NCI-H446 treated with DMSO at 0.1 percent for 48 hours (cell line): ENCODE results near the gene CNIH3.

Experiments used
- DNase-seq: peaks from one replicate; lab custom pipeline; 2025; lab: John Stamatoyannopoulos, UW

Gene CNIH3

DNA sequence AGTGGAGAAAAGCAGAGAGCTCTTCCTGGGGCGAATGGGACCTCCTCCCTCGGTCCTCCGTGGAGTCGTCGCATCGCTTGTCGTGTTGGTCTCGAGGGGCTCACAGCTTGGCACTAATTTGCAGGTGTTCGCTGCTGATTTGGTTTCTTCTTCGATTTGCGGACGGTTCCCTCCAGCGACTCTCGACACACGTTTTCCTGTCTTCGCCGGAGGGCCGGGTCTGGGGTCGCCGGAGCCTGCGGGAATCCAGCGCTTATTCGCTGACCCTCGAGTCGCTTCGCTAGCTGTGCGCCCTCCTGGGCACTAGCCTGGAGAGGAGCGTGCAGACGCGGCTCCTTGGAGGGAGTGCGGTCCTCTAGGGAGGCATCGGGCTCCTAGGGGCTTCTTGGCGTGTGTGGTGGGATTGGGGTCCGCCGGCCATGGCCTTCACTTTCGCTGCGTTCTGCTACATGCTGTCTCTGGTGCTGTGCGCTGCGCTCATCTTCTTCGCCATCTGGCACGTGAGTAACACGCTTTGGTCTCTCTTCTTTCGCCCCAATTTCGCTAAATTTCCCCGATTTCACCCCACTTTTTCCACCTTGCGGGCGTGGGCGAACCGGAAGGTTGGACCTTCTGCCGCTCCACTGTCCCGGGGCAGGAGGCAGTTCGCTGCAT is 766 bp downstream of the CNIH3 start:
- DNase-seq: no peak

DNA sequence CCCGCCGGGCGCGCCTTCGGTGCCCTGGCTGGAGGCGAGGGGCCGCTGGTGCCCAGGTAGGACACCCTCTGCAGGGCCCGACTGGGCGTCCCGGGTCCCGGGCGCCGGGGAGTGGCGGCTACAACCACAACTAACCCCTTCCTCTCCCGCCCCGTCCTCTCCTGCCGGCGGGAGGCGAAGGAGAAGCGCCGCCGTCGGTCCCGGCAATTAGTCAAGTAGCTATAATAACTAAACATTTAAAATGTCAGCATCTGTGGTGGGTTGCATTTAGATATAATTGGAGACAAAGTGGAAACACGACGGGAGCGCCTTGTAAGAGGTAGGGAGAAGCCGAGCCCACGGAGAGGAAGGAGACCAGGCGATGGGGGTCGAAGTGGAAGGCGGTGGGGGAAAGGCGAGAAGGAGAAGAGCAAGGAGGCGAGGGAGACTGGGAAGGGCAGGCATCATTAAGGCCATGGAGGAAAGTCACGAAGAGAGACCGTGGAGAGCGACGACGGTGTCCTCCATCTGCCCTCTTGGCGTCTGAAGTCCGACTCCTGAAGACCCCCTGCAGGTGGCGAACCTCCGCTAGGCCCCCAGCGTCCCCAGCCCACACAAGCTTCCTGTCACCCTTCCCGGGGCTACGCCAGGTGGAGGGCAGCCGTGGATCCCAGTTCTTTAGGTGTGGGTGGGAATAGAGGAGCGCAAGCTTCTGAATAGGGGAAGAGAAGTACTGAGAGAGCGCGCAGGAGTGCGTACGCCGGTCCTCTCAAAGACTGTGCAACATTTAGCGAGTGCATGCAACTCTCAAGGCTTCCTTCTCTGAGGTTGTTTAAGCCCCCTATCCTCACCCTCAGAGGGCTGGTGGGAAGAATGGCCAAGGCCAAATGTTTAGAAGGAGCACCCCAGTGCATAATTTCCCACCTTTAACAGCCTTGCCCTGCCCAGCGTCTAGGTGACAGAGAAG is 1.6 kb downstream of the CNIH3 start:
- no peak for DNase-seq

DNA sequence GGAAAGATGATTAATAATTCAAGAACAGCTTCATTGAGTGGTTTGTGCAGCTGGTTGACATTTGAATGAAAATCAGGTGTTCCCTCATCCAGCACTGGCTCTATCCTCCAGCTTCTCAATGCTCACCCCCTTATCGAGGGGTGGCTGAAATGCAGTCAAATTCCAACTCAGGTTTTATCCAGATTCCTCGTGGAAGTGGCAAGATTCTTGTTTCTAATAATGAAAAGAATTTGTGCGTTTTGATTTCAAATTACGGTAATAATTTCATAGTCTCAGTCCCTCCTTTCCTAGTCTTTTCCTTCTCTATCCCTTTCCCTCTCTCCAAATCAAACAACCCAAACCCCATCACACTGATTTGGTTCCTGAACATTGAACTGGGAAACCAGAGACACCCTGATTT is 3.1 kb downstream of the CNIH3 start:
- no peak for DNase-seq

DNA sequence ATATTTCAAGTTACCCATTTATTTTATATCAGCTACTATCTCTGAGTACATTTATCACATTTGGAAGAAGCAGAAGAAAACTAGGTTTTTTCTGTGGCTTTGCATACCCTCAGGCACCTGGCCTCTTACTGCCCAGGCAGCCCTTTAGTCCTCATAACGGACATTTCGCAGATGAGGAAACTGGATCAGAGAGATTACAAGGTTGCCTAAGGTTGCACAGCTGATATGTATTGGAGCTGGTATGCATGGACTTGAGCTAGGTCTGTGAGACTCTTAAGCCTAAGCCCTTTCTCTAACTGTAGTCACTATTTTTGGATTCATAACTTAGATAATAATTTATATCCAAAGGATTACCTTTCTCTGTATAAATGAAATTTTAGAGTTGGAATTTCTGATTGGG is 4.0 kb downstream of the CNIH3 start:
- no peak for DNase-seq

DNA sequence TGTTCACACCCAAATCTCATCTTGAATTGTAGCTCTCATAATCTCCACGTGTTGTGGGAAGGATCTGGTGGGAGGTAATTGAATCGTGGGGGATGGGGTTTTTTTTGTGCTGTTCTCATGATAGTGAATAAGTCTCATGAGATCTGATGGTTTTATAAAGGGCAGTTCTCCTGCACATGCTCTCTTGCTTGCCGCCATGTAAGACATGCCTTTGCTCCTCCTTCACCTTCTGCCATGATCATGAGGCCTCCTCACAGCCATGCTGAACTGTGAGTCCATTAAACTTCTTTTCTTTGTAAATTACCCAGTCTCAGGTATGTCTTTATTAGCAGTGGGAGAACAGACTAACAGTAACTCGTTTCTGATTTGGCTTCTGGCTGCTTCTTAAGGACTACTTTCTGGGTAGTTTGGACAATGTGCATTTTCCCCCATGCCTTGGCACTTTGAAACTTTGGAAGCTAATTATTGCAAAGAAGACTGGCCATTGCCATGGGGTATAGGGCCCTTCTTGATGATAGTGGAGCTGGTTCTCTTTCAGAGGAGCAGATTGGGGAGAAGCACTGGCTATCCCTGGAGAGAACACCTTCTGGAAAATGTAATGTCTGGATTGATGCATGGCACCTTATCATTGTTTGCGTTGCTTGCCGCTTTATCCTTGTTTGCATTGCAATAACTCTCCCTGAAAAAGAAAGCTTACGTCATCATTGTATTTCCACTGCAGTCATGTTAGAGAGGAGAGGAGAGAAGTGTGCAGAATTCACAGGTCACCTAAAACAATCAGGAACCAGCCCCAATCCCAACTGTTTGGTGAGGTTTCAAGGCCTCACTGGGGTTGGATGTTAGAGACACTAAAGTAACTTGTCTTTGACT is 5.9 kb downstream of the CNIH3 start:
- no peak for DNase-seq

DNA sequence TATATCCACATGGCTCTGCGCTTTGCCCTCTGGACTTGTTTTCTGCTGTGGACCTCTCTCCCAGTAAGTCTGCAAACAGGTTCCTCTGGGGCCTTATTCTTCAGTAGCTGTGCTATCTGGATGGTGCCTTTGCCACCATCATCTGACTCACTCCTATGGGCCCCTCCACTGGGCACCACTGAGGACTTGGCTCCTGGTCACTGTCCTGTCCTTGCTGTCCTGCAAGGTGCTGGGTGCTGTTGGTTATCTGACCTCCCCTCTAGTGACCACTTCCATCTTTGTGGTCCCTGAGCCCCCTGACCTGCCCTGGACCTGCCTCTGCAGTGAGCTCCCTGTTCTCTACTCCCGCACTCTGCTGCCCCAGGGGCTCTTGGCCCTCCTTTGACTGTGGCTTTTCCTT is 6.7 kb downstream of the CNIH3 start:
- DNase-seq: no peak

DNA sequence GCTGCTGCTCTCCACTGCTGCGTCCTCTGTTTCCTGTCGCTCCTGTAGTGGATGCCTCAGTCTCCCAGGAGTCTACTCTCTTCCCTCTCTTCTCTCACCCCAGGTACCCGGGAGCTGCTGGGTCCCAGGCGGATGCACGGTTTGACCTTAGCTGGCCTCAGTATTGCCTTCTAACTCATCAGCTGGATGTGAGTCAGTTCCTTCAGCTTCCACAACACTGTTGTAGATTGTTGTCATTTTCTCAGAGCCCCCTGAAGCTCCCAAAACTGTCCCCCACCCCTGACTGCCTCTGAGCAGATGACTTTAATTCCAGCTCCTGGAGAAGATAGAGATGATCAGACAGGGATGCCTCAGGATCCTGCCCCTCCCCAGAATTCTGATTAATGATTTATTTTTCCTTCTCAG is 7.2 kb downstream of the CNIH3 start:
- DNase-seq: no peak

DNA sequence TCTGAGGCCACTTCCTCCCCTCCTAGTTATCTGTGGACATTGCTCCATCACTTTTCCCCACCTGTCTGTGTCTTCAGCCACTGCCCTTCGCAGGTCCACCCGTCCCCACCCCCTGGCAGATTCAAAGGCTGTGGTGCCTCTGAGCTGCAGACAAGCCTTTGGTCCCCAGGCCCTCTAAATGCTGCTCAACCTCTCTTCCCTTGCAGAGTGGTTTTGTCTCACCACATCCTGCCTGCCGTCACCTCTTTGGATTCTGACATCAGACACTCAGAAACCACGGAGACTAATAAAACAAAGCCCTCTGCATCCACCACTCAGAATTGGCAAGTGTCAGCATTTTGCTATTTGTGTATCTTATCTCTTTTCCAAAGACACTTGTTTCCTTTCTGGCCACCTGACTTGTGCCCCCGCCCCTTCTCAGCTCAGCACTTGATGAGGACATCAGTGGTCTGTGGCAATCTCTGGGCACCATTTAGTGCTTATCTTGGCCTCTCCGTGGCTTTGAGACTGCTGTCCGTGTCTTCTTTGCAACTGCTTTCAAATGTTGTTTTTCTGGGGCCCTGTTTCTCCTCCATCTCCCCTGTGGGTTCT is 7.7 kb downstream of the CNIH3 start:
- DNase-seq: no peak

DNA sequence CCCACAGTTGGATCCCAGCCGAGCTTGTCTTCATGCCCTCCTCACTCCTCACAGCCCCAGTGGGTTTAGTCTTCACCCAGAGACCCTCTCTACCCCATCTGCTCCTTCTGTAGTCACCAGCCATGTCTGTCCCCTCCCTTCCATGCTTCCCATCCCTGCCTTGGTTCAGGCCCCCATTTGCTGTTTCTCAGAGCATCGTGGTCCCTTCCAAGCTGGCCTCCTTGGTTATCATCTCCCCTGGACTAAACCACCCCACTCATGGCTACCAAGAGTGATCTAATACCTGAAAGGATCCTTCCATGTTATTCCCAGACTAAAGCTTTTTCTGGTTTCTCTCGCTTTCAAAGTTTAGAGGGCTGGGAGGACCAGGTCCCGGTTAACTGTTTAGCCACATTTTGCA is 8.3 kb downstream of the CNIH3 start:
- no peak for DNase-seq

DNA sequence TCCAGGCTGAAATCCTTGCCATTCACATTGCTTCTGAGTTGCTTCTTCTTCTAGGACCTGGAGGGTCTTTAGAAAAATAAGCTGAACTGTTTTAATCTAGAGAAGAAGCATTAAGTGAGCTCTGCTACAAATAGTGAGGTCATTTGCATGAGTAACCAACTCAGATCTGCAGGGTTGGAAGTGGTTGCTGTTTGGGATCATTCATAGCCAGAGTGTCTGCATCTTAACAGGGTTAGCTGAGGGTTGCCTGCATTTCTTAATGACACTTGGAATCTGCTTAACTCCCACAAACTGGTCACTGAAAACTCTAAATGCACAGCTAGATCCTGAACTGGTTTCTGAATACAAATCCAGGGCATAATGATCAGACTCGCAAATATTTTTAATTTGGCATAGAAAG is 9.9 kb downstream of the CNIH3 start:
- DNase-seq: no peak

DNA sequence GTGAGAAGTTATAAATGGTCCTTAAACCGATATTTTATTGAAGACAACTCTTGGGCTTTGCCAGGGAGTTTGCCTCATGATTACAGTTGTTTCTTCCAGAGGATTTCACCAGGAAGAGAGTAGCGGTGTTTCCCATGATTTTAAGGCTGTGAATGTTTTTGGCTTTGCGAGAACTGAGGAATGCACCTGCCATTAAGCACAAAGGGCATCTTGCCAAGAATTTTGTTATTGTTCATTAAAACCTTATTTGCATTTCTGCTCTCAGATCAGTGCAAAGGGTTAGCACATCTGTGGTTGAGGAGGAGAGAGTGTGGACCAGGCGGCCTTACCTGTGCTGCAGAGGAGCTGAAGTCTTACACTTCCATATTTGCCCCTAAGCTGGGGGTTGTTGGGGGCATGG is 13.8 kb downstream of the CNIH3 start:
- no peak for DNase-seq

DNA sequence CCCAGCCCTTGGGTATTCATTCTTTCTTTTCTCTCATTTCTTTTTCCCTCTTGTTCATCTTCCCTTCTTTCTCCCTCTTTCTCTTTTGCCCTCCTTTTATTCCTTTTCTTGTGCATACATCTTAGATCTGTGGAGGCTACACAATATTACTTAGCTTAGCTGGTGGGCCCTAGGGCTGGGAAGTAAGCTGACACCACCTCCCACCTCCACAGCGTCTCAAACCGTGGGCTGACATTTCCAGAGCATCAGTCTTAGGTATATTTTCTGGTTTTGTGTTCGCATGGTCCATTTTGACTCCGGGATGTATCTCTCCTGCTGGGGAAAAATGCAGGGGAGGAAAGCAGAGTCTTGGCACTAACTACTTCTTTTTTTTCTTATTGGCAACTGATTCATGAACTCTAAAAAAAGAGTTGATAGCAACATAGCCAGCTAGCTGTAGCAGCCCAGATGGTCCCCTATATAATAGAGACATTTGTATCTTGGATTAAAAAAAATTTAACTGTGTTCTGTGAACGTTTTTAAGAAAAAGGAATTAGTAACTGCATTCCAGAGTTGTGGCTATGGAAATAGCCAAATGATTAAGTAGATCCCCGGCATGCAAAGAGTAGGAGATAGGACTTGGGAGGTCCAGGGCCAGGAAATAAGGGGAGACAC is 15.5 kb downstream of the CNIH3 start:
- no peak for DNase-seq

DNA sequence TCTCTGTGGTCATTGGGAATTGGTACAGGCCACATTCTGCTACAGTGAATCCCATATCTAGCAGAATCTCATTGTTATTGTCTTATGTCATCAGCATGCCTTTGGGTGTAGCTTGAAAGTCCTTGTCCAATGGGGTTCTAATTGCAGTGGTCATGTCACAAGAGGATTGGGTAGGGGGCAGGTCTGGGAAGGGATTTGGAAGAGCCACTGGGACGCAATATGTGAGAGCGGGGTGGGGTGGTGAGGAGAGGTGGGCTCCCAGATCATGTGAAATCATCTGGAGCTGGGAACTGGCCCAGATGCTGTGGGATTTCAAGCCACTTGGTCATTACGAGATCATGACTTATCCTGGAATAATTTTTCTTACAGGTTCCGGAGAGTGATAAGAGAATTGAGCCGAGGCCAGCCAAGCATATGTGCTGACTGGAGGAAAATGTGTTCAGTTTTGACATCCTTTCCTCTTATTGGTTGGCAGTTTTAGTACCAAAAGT is 16.3 kb downstream of the CNIH3 start:
- no peak for DNase-seq

DNA sequence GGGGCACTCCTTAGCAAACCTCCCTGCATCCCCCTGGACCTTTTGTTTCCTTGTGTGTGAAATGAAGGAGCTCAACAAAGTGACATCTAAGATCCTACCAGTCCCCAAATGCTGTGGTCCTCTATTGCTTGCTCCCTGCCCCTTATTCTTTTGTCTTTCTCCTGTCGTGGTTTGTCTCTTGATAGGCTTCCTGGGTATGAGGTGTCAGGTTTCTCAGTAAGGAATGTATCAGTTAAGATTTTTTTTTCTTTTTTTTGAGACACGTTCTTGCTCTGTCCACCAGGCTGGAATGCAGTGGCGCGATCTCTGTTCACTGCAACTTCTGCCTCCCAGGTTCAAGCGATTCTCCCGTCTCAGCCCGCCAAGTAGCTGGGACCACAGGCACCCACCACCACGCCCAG is 16.8 kb downstream of the CNIH3 start:
- no peak for DNase-seq

DNA sequence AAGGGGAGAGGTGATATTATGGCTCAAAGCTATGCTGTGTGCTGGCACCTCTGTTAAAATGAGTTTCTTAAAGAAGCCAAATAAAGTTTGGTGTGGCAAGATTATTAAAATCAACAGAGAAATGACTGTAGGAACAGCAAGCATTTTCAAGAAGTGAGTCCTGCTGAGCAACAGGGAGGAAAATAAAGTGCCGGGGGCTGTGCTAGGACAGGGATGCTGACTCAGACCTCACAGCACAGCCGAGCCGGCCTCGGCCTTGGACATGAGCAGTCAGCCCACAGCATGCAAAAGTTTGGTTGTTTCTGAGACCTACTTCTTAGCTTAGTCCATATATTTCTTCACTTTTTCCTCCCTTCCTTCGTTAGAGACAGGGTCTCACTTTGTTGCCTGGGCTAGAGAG is 19.2 kb downstream of the CNIH3 start:
- no peak for DNase-seq

DNA sequence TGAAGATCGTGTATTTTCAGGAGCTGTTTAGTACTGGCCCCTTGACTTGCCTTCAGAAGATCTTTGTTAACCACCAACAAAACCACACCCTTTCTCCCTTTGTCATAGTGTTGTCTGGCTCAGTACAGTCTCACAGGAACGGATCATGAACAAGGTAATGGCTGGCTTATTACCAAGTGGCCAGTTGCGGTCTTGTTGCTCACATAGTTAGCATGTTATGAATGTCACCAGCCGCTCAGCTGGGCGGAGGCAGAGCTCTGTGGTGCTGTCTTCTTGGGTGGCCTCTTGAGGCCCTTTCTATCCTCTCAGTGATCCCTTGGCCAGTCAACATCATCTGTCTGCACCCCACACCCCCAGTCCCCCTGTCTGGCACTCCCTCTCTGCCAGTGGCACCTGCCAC is 21.4 kb downstream of the CNIH3 start:
- DNase-seq: no peak

DNA sequence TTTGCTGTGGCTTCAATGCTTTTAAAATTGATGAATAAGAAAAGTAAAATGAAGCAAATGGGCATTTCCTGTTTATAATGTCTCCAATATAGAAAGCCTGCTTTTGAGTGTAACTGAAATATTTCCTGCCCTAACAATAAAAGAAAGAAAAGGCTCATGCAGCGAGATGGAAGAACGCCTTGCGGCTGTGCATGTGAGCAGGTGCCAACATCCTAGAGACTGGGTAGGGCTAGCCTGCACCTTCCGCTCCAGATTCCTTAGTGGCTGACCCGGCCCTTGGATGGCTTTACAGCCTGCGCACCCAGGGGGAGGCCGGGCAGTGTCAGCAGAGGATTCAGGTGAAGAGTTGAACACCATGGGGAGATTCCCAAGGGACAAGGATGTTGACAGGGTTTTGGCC is 21.8 kb downstream of the CNIH3 start:
- DNase-seq: no peak

DNA sequence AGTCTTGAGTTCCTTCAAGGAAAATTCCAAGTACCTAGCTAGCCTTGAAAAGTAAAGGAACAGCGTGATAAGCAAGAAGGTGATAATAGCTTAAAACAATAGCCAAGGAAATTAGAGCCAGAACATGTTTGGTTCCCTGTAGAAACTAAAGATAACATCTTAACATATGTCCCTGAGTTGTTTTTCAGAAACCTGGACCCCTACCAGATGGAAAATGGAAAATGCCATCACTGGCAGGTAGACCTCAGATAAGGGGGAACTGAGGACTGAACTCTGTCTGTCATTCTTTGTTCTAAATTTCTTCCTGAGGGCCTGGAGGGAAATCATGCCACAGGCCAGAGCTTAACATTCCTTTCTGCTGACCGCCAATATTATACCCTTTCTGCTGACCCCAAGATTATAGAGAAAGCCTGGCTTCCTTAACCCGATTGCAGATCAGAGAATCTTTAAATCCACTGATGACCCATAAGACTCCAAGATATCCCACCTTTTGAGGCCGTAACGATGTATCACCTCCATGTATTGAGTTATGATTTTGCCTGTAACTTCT is 23.4 kb downstream of the CNIH3 start:
- no peak for DNase-seq

DNA sequence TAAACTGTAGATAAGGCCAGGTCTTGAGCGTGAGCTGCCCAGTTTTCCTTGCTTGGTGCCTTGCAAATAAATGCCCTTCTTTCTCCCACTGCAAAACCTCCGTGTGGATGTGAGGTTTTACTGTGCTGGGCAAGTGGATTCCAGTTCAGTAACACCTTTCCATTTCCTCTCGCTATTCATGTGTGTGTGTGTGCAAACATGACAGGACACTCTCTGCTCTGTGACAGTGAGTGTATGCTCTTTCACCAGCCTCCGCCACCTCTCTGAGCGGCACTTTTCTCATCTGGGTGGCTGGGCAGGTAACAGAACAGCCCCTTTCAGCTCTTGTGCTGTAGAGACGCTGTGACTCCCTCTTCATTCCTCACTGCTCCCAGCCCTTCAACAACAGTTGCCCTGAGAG is 23.9 kb downstream of the CNIH3 start:
- no peak for DNase-seq

DNA sequence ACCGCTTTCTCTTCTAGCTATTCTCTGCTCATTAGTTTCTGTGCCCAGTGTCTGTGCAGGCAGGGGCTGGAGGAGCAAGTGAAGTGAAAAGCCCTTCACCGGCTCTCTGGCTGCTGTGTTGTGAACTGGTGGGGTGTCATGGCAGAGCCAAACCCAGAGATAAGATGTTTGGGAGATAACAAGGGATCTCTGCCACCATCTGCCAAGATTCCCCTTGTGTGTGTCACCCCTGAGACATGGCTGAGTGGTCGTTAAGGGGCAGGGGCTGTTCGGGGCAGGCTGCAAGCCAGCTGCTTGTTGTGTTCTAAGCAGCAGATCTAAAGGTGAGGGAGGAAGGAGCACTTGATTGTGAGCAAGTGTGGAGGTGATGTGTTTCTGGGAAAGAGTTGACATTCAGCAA is 24.5 kb downstream of the CNIH3 start:
- no peak for DNase-seq

DNA sequence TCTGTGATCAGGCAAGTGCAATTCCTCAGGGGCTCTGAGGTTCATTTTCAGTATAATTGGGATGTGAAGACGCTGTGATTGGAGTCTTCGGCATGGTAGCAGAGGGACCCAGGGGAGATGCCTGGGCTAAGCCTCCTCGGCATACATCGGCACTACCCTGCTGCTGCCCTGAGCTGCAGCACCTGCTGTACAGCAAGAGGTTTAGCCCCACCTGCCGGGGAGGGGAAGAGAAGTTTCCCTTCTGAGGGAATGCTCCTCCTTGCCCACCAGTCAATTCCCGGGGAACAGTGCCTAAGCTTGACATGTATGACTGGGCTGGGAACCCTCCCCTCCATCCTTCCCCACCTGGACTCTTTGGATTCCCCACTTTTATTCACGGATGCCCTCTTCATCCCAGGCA is 24.9 kb downstream of the CNIH3 start:
- no peak for DNase-seq
